HL-60/S4 treated with retinoic acid at 250 ng/mL for 4 days and 3 days (cell line): Measurements from ENCODE around the gene CPD.
"Not testable (repeated sequence)": the region's sequence is repeated elsewhere in the genome, so short reads cannot be mapped to it uniquely, and the experiment has no call there.

Experiments
- in situ Hi-C: fragments of 300-500 bp; cut with MboI; formaldehyde crosslinking; loops from 2 replicates; pipeline ENCODE4 v1.7.0; 2022; ENCODE audit warnings: low sequenced_read_pairs

Gene CPD

GRCh38 chr17:30380643-30381339, 2.1 kb downstream of the CPD start:
- in situ Hi-C loops: loop anchor here (10.0 kb wide), 1 partner anchor 64 kb away; no protein-coding TSS in a partner anchor

- in situ Hi-C loops: loop anchor here (10.0 kb wide), 1 partner anchor 64 kb away; no protein-coding TSS in a partner anchor
These were observed 2.6 kb downstream of the CPD start for GRCh38 chr17:30381340-30381659.

- in situ Hi-C loops: loop anchor here (10.0 kb wide), 1 partner anchor 62 kb away; no protein-coding TSS in a partner anchor
These were observed 3.6 kb downstream of the CPD start for GRCh38 chr17:30382345-30382744.

- in situ Hi-C loops: loop anchor here (10.0 kb wide), 1 partner anchor 56 kb away; no protein-coding TSS in a partner anchor
These were observed 9.8 kb downstream of the CPD start for GRCh38 chr17:30388321-30389179.

GRCh38 chr17:30389756-30390300, 11.1 kb downstream of the CPD start:
- in situ Hi-C loops: loop anchor here (10.0 kb wide), 1 partner anchor 55 kb away; no protein-coding TSS in a partner anchor

GRCh38 chr17:30391534-30391933, 12.8 kb downstream of the CPD start:
- in situ Hi-C loops: no loop called here

- in situ Hi-C loops: no loop called here
These were observed 14.8 kb downstream of the CPD start for GRCh38 chr17:30393491-30393890.

GRCh38 chr17:30393911-30394867, 15.5 kb downstream of the CPD start:
- in situ Hi-C loops: no loop called here

- in situ Hi-C loops: no loop called here
These were observed 16.8 kb downstream of the CPD start for GRCh38 chr17:30395398-30396022.

- in situ Hi-C loops: no loop called here
These were observed 17.4 kb downstream of the CPD start for GRCh38 chr17:30396129-30396528.

- in situ Hi-C loops: no loop called here
These were observed 17.9 kb downstream of the CPD start for GRCh38 chr17:30396612-30397011.

- in situ Hi-C loops: no loop called here
These were observed 19.8 kb downstream of the CPD start for GRCh38 chr17:30398328-30399041.

GRCh38 chr17:30401097-30401496, 22.4 kb downstream of the CPD start:
- in situ Hi-C loops: no loop called here

GRCh38 chr17:30405161-30405560, 26.4 kb downstream of the CPD start:
- in situ Hi-C loops: no loop called here

- in situ Hi-C loops: not testable (repeated sequence)
These were observed 31.9 kb downstream of the CPD start for GRCh38 chr17:30410627-30411026.

- in situ Hi-C loops: not testable (repeated sequence)
These were observed 33.3 kb downstream of the CPD start for GRCh38 chr17:30412008-30412496.

- in situ Hi-C loops: no loop called here
These were observed 34.4 kb downstream of the CPD start for GRCh38 chr17:30413109-30413508.

- in situ Hi-C loops: no loop called here
These were observed 35.8 kb downstream of the CPD start for GRCh38 chr17:30414486-30414885.

- in situ Hi-C loops: no loop called here
These were observed 36.8 kb downstream of the CPD start for GRCh38 chr17:30415491-30415890.
